Measurements from ENCODE around the gene LDLR. TPM values are rescaled to one million over a fixed set of nuclear protein-coding genes. Genes with fewer than 3 reads are reported as not detected.

LDLR gene
- total and polyA plus RNA-seq, 2 donors (not counting 3 experiments of a cell fraction or from before 2014, with no cell fraction given), result 142 to 174 TPM

GRCh38 chr19:11090264-11090996, 1.2 kb downstream of the LDLR start:
- peak overlapping the region; percentile 98 for H3K4me2 ChIP-seq (ENCODE audit: insufficient read depth, low read length)
- H2AFZ ChIP-seq (ENCODE audit: low read depth, low read length), result no peak overlapping the region
- no peaks in the 10 kb centered on the region for H3K9me1 ChIP-seq (replicated peaks; ENCODE audit: control insufficient read depth, extremely low read depth, insufficient read depth, low read length)
- peaks cover 2% of the 10 kb centered on the region for H4K20me1 ChIP-seq (replicated peaks; ENCODE audit: control insufficient read depth, extremely low read depth, insufficient read depth, low read length)
- BruUV-seq (replicated peaks), result TSS peak; percentile 25
- H3K4me1 ChIP-seq (ENCODE audit: control insufficient read depth, extremely low read depth, insufficient read depth, low read length), result peaks cover 59% of the 10 kb centered on the region
- intact Hi-C loops (cut with micrococcal nuclease), result loop anchor here (1.0 to 10.0 kb wide), 3 partner anchors 54 to 586 kb away; partner anchors contain the start of gene KEAP1
- H3K79me2 ChIP-seq (ENCODE audit: control insufficient read depth, insufficient read depth, low read length), result peaks cover 50% of the 10 kb centered on the region
- peak overlapping the region; percentile 58 to 96 (median 68) for H3K4me3 ChIP-seq (replicated peaks in 1 of 3; ENCODE audit: insufficient read depth in 1 of 3, low read depth in 1 of 3, low read length in 3 of 3)
- peaks cover 0 to 3% of the 10 kb centered on the region in 2 experiments for H3K36me3 ChIP-seq (ENCODE audit: control insufficient read depth in 2 of 2, extremely low read depth in 1 of 2, insufficient read depth in 2 of 2, low read length in 2 of 2)
- peak overlapping the region; percentile 99 for H3K9ac ChIP-seq (replicated peaks; ENCODE audit: extremely low read depth, insufficient read depth, low read length)
- no peaks in the 10 kb centered on the region for H3K27me3 ChIP-seq (ENCODE audit: control insufficient read depth in 2 of 2, insufficient read depth in 2 of 2, low read length in 2 of 2)
- no peaks in the 10 kb centered on the region for H3K9me3 ChIP-seq (replicated peaks; ENCODE audit: control insufficient read depth, insufficient read depth, low read length)
- H3K27ac ChIP-seq (ENCODE audit: insufficient read depth, low read depth, low read length), result peak overlapping the region; percentile 87
- dilution Hi-C loops (cut with MboI; ENCODE audit: extremely low pct_ligation_motif_present, low sequenced_read_pairs), result no loop called here
- peak; percentile 91 for DNase-seq (ENCODE audit: low read depth, low spot score)
- FAIRE-seq, result peak; percentile 92
- ChIA-PET CTCF (interaction anchor here (1.2 to 4.0 kb wide), 4 partner anchors 36 to 154 kb away, joined by 3 to 25 read pairs (median 16); no protein-coding TSS in a partner anchor), POLR2A (interaction anchor here (0.5 kb wide), 1 partner anchor 37 kb away, joined by 5 read pairs; no protein-coding TSS in a partner anchor)
- TF ChIP-seq POLR2AphosphoS5 (IDR thresholded peaks at IDR 0.05; ENCODE audit: insufficient read depth, low read depth, low read length), result peak; percentile 70
- peak; percentile 47 for TF ChIP-seq MYC (IDR thresholded peaks at IDR 0.05; ENCODE audit: low read depth, low read length)
- TF ChIP-seq JUN (IDR thresholded peaks at IDR 0.05; ENCODE audit: borderline replicate concordance, insufficient read depth, insufficient read length, low read depth), result no peak
- TF ChIP-seq POLR2A (IDR thresholded peaks at IDR 0.05; ENCODE audit: low read depth, low read length), result peak; percentile 68

GRCh38 chr19:11090997-11091702, 1.9 kb downstream of the LDLR start:
- DNase-seq (ENCODE audit: low read depth, low spot score) (peak; percentile 32), FAIRE-seq (no peak)
- TF ChIP-seq POLR2A (IDR thresholded peaks at IDR 0.05; ENCODE audit: low read depth, low read length), result no peak
- no peak for TF ChIP-seq GATA2 (IDR thresholded peaks at IDR 0.05; ENCODE audit: insufficient read depth, insufficient read length, low read depth, low read length)
- no peak for TF ChIP-seq EZH2 (IDR thresholded peaks at IDR 0.05; ENCODE audit: borderline replicate concordance, low read depth, low read length, severe bottlenecking)
- Histone ChIP-seq H3K4me2 (ENCODE audit: insufficient read depth, low read length) (peak overlapping the region; percentile 98), H3K9me3 (replicated peaks; ENCODE audit: control insufficient read depth, insufficient read depth, low read length) (no peaks in the 10 kb centered on the region), H3K27ac (ENCODE audit: insufficient read depth, low read depth, low read length) (peak overlapping the region; percentile 83), H3K4me1 (ENCODE audit: control insufficient read depth, extremely low read depth, insufficient read depth, low read length) (peaks cover 59% of the 10 kb centered on the region), H3K27me3 (ENCODE audit: control insufficient read depth in 2 of 2, insufficient read depth in 2 of 2, low read length in 2 of 2) (no peaks in the 10 kb centered on the region), H4K20me1 (replicated peaks; ENCODE audit: control insufficient read depth, extremely low read depth, insufficient read depth, low read length) (peaks cover 2% of the 10 kb centered on the region), H3K36me3 (ENCODE audit: control insufficient read depth in 2 of 2, extremely low read depth in 1 of 2, insufficient read depth in 2 of 2, low read length in 2 of 2) (peaks cover 0 to 3% of the 10 kb centered on the region in 2 experiments), H3K4me3 (replicated peaks in 1 of 3; ENCODE audit: insufficient read depth in 1 of 3, low read depth in 1 of 3, low read length in 3 of 3) (peak overlapping the region; percentile 58 to 96 (median 68)), H3K9me1 (replicated peaks; ENCODE audit: control insufficient read depth, extremely low read depth, insufficient read depth, low read length) (no peaks in the 10 kb centered on the region), H3K79me2 (ENCODE audit: control insufficient read depth, insufficient read depth, low read length) (peaks cover 57% of the 10 kb centered on the region), H3K9ac (replicated peaks; ENCODE audit: extremely low read depth, insufficient read depth, low read length) (peak overlapping the region; percentile 99), H2AFZ (ENCODE audit: low read depth, low read length) (no peak overlapping the region)
- TSS peak; percentile 38 for BruUV-seq (replicated peaks)
- ChIA-PET CTCF (interaction anchor here (0.6 to 3.2 kb wide), 3 partner anchors 35 to 155 kb away, joined by 3 to 20 read pairs (median 12); no protein-coding TSS in a partner anchor), POLR2A (no interaction called here)
- dilution Hi-C loops (cut with MboI; ENCODE audit: extremely low pct_ligation_motif_present, low sequenced_read_pairs) (no loop called here), intact Hi-C loops (cut with micrococcal nuclease) (loop anchor here (1.0 to 10.0 kb wide), 3 partner anchors 55 to 586 kb away; partner anchors contain the start of gene KEAP1)

Measured in endothelial cell of umbilical vein (primary cell).